Right lobe of liver (tissue), 4 donors: ENCODE results near the gene HSPB6.

ENCODE experiments used
- CTCF ChIP-seq, 4 donors: fragments of 200-600 bp in 3 of 4; fragments of 450-650 bp in 1 of 4; IDR thresholded peaks; one replicate each; pipeline versions ENCODE4 v1.5.1 to v1.8.0; 2016 to 2022; ENCODE audit warnings: antibody characterized with exemption in 4 of 4, mild to moderate bottlenecking in 2 of 4
- POLR2A ChIP-seq: fragments of 450-650 bp; IDR thresholded peaks from one replicate; pipeline ENCODE4 v1.6.1; 2017; ENCODE audit warnings: antibody characterized with exemption, mild to moderate bottlenecking
- donor health status: DM: no; HTN: no; CAD: no.
- donor health status: DM: no; HTN: no; CAD: no.
- donor health status: DM: no; HTN: yes; CAD: no.

- TF ChIP-seq CTCF (IDR thresholded peaks at IDR 0.05) (no peak), POLR2A (no peak)
These were observed 36.7 kb downstream of the HSPB6 start for GRCh38 chr19:35720163-35720524.
